Esophagus squamous epithelium (tissue), 4 donors: Measurements from ENCODE around the gene DOK4.

Source experiments
- CTCF ChIP-seq, 6 experiments: fragments of 450-650 bp in 4 of 6; fragments of 200-600 bp in 2 of 6; sonication (generic) in 2 of 6; IDR thresholded peaks; one replicate each; pipeline ENCODE4 v1.5.1; 2016 to 2019; ENCODE audit warnings: antibody characterized with exemption in 6 of 6, mild to moderate bottlenecking in 4 of 6, moderate library complexity in 4 of 6
- POLR2A ChIP-seq, 4 donors: fragments of 450-650 bp; IDR thresholded peaks; one replicate each; pipeline ENCODE4 v1.6.1; 2017; ENCODE audit warnings: antibody characterized with exemption in 4 of 4, mild to moderate bottlenecking in 4 of 4, moderate library complexity in 3 of 4

DNA sequence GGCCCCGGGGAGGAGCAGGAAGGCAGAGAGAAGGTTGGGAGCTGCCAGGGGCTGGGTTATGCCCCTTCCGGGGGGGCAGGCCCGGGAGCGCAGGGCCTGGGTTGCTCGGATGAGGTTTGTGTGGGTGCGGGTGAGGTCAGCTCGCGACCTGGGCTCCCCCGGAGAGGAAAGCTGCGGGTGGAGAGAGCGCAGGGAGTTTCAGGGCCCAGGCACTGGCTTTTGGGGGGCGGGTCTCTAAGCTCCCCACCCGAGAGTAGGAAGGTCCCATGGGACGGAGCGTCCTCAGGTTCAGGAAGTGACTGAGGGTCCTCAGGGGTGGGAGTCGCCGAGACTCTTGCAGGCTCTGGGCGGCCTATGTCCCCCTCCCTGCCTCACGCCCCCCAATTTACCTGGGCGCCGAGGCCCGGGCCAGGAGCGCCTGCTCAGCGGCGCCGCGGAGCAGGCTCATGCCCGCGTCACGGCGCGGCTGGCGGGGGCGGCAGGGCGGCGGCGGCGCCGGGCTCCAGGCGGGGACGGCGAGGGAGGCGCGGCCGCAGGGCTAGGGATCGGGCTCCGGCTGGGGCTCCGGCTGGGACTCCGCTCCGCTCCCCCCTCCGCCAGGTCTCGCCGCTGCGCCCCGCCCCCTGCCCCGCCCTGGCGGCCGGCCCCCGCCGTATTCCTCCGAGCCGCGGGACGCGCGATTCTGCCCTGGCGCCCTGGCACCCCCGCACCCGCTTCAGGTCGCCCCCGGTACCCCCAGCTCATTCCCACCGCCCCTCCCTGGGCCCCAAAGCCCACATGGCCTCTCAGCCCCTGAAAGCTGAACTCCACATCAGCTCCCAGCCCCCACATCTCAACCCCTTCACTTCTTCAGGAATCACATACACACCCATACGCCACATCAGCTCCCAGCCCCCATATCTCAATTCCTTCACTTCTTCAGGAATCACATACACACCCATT lies at the start of gene DOK4:
- TF ChIP-seq CTCF (IDR thresholded peaks at IDR 0.05) (no peak), POLR2A (IDR thresholded peaks at IDR 0.05) (peak in 2 of 4 donors; percentile 29 to 37)
